Activated CD8-positive, alpha-beta memory T cell treated with anti-CD3 and anti-CD28 coated beads, Interleukin-2, amount 50 U/mL, for 48 hours (primary cell): ENCODE measurements around the gene PLK5.
"Not testable (repeated sequence)": the region's sequence is repeated elsewhere in the genome, so short reads cannot be mapped to it uniquely, and the experiment has no call there.

ENCODE experiments used
- DNase-seq: peaks from one replicate; pipeline ENCODE4 v3.0.0-alpha.2; 2020

The PLK5 gene

DNA sequence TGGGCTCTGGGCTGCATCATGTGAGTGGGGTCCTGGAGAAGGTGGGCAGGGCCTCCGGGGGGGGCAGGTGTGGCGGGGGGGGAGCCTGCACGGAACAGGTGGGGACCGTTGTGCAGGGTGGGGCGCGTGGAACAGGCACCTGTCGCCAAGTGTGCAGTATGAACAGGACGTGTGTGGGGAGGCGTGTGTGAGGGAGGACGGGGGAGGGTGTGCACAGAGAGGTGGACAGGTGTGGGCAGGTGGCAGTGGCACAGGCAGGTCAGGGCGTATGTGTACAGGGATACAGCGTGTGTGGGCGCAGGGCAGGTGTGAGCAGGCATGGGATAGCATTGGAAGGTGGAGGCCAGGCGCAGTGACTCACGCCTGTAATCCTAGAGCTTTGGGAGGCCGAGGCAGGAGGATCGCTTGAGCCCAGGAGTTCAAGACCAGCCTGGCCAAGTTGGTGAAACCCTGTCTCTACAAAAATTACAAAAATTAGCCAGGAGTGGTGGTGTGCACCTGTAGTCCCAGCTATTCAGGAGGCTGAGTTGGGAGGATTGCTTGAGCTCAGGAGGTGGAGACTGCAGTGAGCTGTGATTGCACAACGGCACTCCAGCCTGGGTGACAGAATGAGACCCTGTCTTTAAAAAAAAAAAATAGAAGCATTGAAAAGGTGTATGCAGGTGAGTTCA is 3.2 kb downstream of the PLK5 start:
- no peak for DNase-seq

DNA sequence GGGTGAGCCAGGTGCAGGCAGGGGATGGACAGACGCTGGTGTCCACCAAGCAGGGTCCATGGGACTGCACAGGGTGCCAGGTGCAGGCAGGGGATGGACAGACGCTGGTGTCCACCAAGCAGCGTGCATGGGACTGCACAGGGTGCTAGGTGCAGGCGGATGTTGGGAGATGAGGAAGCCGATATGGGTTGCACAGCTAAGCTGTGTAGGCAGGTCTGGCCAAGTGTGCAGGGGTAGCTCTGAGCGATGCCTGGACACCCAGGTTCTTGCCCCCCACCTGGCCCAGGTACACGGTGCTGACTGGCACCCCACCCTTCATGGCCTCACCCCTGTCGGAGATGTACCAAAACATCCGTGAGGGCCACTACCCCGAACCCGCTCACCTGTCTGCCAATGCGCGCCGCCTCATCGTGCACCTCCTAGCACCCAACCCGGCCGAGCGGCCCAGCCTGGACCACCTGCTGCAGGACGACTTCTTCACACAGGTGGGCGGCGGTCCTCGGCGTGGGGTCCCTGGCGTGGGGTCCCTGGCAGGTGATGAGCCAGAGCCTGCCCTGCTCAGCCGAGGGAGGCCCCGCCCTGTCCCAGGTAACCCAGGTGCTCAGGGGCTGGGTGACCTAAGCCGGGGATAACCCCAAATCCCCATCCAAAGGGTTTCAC is 3.9 kb downstream of the PLK5 start:
- DNase-seq = no peak

DNA sequence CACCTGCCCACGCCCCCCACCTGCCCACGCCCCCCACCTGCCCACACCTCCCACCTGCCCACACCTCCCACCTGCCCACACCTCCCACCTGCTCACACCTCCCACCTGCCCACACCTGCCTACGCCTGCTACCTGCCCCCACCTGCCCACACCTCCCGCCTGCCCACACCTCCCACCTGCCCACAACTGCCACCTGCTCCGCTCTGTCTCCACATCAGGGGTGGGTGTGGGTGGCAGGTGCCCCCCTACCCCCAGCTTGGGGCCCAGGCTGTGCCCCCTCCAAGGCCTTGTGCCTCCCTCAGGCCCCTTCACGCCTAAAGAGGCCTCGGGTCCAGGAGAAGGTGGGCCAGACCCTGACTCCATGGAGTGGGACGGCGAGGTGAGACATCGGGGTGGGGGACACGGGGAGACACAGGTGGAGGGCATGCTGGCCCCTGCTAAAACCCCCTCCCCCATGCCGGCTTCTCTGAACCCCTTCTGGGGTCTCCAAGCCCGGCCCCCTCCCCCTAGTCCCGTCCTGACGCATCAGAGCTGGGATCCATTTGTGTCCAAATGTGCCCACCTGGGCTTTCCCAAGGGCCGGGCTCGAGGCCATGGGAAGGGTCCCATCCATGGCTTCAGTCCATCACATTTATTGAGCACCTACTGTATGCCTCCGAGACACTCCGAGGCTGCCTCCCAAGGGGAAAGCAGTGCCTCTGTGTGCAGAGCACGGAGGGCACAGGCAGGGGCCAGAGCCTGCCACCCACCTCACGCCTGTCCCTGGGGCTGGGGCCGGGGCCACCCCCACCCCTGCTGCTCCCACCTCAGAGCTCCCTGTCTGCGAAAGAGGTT is 4.9 kb downstream of the PLK5 start:
- DNase-seq = no peak

DNA sequence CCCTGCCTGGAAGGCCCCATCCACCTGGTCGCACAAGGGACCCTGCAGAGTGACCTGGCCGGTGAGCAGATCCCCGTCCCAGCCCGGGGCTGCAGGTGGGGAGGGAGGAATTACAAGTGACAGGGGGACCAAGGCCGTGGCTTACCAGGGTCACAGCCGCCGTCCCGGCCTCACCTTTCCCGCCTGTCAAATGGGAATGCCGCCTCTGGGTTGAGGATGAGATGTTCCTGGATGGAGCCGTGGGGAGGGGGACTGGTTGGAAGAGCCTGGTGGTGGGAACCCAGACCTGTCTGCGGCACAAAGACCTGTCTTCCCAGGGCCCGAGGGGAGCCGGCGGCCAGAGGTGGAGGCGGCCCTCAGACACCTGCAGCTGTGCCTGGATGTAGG is 5.5 kb downstream of the PLK5 start:
- DNase-seq = no peak

DNA sequence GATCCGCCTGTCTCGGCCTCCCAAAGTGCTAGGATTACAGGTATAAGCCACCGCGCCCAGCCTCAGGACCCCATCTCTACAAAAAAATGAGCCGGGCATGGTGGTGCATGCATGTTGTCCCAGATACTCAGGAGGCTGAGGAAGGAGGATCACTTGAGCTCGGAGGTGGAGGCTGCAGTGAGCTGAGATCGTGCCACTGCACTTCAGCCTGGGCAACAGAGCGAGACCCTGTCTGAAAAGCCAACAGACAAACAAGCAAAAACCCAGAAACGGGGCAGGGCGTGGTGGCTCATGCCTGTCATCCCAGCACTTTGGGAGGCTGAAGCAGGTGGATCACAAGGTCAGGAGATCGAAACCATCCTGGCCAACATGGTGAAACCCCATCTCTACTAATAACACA is 7.0 kb downstream of the PLK5 start:
- not testable (repeated sequence) for DNase-seq

DNA sequence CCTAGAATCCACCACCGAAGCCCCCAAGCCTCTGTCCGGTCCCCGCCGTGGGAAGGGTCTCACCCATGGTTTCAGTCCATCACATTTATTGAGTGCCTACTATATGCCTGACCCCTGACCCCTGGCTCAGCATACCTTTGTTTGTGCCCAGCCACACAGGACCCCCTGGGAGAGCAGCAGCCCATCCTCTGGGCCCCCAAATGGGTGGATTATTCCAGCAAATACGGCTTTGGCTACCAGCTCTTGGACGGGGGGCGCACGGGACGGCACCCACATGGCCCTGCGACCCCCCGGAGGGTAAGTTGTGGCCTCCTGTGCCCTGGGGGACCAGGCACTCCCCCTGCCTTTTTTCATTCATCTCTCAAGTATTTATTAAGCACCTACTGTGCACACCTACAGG is 7.7 kb downstream of the PLK5 start:
- no peak for DNase-seq

DNA sequence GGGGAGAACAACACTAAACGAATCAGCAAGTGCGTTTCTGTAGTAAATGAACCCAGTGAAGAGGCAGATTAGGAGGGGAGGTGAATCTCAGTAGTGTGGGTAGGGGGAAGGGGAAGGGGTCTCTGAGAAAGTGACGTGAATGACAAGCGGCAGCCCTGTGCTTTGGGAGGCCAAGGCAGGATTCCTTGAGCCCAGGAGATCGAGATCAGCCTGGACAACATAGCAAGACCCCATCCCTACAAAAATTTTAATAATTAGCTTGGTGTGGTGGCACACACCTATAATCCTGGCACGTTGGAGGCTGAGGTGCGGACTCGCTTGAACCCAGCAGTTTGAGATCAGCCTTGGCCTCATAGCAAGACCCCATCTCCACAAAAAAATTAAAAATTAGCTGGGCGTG is 8.1 kb downstream of the PLK5 start:
- DNase-seq = no peak

DNA sequence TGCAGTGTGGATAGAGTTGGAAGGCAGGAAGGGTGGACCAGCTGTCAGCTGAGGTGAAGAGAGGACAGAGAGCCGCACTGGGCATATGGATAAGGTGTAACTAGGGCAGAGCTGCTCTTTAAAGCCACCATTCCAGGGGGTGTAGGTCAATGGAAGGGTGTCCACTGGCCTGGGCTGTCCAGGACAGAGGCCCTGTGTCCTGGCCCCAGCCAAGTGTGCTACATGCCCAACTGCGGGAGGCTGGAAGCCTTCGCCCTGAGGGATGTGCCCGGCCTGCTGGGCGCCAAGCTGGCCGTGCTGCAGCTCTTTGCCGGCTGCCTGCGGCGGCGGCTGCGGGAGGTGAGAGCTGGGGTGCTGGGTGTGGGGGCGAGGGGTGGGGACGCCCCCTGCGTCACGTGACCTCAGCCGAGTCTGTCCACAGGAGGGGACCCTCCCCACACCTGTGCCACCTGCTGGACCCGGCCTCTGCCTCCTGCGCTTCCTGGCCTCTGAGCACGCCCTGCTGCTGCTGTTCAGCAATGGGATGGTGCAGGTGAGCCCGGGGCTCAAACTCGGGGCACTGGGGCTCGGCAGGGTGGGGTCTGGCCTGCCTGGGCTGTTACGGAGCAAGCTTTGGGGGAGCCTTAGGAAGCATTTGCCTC is 9.8 kb downstream of the PLK5 start:
- no peak for DNase-seq

DNA sequence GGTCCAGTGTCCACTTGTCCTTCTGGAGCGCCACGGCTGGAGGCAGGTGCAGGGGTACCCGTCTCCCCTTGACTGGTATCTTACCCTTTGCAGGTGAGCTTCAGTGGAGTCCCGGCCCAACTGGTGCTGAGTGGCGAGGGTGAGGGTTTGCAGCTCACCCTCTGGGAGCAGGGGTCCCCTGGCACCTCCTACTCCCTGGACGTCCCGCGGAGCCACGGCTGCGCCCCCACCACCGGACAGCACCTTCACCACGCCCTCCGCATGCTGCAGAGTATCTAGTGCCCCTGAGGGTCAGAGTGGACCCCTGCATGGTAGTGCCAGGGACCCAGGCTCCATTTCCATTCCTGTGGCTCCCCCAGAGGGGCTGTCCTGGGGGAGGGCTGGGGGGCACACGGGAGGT is 11.1 kb downstream of the PLK5 start:
- no peak for DNase-seq

DNA sequence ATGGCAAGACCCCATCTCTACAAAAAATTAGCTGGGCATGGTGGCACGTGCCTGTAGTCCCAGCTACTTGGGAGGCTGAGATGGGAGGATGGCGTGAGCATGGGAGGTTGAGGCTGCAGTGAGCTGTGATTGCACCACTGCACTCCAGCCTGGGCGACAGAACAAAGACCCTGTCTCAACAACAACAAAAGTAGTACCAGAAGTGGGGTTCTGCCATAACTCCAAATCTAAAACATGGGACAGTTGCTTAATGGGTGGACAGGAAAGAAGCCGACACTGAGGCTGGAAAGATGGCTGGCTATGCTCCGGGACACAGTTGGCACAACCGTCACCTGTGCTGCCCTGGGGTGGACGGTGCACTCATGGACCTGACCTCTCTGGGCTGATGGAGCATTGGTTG is 11.8 kb downstream of the PLK5 start:
- not testable (repeated sequence) for DNase-seq

DNA sequence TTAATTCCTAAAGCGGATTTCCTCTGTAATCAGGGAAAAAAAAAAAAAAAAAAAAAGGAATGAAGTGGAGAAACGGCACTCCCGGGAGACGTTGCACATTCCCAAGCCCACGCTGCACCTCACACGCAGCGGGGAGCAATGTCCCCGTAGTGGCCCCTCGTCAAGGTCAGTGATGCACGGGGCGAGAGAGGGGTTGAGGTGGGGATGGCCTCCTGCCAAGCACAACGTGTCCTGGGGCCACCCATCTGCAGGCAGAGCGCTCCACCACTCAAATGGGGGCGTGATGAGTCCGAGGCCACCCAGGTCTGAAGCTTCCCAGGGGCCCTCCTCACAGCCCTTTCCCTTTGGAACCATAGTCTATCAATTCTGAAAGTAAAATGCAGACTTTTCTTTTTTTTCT is 15.1 kb downstream of the PLK5 start:
- no peak for DNase-seq

DNA sequence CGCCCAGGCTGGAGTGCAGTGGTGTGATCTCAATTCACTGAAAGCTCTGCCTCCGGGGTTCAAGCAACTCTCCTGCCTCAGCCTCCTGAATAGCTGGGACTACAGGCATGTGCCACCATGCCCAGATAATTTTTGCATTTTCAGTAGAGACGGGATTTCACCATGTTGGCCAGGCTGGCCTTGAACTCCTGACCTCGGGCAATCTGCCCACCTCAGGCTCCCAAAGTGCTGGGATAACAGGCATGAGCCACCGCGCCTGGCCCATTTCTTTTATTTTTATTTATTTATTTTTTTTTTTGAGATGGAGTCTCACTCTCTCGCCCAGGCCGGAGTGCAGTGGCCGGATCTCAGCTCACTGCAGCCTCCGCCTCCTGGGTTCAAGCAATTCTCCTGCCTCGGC is 15.9 kb downstream of the PLK5 start:
- DNase-seq = not testable (repeated sequence)

DNA sequence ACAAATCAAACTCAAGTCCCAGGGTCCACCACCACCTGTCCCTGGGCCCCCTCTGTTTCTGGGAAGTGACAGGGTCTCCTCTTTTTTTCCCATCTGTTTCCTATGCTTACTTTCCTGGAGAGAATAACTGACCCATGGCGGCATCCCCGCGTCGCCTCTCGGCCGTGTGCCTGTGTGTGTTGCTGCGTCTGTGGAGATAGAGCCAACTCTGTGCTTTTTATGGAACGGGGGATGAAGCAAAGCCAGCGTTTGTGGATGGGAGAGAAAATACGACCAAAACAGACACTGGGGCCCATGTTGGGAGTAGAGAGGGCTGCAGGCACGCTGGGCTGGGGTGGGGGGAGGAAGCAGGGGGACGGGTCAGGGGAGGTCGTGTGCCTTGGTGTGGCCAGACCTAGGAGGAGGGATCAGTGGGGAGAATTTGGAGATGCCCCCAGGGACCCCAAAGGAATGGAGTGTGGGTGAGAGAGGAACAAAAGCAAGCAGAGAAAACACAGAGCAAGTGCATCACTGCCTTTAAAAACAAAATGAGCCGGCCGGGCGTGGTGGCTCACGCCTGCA is 16.6 kb downstream of the PLK5 start:
- DNase-seq = no peak

DNA sequence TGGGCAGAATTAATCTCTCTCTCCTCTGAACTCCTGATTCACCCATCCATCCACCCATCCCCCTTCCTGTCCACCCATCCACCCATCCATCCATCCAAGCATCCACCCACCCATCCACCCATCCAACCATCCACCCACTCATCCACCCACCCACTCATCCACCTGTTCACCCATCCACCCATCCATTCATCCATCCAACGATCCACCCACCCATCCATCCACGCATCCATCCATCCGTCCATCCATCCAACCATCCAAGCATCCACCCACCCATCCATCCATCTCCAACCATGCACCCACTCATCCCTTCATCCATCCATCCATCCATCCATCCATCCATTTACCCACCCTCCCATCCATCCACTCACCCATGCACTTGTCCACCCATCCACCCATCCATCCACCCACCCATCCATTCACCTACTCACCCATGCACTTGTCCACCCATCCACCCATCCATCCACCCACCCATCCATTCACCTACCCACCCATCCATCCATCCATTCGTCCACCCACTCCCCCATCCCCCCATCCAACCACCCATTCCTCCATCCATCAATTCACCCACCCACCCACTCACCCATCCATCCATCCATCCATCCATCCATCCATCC is 25.6 kb downstream of the PLK5 start:
- DNase-seq = no peak

DNA sequence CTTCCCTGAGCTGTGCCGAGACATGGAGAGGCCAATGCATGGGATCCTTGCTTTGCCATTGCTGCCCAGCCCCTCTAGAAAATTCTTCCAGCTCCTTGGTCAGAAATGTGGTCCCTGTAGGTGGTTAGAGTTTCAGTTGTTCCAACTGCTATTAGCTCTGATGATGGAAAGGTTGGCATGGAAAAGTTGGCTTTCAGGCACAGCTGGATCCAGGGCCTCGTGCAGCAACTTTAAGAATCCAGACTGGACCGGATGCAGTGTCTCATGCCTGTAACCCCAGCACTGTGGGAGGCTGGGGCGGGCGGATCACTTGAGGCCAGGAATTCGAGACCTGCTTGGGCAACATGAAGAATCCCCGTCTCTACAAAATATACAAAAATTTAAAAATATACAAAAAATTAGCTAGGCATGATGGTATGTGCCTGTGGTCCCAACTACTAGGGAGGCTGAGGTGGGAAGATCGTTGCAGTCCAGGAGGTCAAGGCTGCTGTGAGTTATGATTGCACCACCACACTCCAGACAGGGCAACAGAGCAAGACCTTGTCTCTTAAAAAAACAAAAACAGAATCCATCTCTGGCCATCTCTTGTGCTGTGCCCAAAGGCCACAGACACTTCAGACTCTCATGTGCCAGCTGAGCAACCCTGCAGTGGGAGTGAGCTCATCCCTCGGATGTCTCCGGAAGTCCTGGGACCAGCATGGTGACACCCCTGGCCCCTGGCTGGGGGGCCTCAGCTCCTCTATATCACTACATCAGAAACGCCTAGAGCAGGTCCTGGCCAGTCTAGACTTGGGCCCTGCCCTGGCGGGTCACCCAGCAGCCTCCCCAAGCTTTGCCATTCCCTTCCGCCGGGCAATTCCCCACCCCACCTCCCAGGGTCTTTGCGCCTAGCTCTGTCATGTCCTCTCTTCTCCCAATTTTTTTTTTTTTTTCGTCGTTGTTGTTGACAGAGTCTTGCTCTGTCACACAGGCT is 27.5 kb downstream of the PLK5 start:
- DNase-seq = no peak

DNA sequence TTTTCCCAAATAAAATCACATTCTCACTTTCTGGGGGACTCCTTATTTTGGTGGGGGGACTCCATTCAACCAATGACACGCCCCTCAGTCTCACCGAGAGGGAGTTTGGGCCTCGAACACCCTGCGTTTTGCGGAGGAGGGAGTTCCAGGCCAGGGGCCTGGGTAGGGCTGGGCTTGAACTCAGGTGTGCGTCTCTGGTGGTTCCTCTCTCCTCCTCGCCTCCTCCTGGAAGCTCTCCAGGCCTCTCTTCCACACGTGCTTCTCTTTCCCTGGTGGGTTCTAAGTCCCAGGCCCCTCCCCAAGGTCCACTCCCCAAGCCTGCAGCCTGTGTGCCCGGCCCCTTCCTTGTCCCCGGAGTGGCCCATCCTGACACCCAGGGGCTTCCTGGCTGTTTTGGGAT is 29.5 kb downstream of the PLK5 start:
- DNase-seq = no peak

DNA sequence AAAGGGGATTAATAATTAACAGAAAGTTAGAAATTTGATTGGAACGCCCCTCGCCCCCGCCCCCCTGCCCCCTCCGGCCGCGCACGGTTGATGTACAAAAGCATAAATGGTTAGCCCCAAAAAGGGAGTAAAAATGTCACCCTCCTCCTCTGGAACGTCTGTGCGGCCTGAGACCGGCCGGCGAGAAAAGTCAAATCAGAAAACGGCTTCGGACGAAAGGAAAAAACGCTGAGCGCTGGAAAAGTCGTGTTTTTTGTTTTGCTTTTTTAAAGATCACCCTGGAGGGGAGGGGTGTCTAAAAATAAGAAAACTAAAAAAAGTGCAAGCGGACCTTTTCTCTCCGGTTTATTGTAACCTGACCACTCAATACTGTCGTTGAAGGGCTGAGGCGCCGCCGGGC is 31.1 kb downstream of the PLK5 start:
- no peak for DNase-seq

DNA sequence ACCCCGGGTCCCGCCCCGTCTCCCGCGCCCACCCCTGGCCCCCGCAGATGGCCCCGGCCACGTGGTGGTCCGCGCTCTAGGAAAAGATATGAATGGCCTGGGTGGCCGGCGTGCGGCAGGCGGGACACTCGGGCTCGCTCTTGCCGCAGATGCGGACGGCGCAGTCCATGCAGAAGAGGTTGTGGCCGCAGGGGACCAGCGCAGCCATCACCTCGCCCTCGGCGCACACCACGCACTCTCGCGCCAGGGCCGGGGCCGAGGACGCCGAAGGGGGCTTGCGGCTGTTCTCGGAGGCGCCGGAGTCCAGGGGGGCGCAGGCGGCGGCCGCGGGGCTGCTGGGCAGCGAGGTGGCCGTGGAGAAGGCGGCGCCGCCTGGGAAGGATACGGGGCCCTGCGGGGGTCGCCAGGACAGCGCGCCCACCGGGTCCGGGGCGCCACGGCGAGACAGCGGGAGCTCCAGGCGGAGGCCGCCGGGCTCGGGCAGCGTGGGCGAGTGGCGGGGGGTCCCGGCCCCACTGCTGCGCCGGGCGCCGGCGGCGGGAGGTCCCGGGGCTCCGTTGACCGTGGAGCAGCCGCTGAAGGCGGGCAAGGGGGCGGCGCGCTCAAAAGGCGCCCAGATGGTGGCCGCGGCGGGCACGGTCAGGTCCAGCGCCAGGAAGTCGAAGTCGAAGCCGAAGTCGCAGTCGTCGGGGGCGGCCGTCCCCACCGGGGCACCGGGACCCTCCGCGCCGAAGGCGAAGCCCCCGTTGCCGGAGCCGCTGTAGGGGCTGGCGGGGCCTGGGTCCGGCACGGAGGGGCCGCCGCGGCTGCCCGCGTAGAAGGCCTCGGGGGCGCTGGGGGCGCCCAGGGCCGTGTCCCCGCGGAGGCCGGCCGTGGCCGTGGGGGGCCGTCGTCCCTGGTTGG is 31.9 kb downstream of the PLK5 start:
- DNase-seq = no peak

DNA sequence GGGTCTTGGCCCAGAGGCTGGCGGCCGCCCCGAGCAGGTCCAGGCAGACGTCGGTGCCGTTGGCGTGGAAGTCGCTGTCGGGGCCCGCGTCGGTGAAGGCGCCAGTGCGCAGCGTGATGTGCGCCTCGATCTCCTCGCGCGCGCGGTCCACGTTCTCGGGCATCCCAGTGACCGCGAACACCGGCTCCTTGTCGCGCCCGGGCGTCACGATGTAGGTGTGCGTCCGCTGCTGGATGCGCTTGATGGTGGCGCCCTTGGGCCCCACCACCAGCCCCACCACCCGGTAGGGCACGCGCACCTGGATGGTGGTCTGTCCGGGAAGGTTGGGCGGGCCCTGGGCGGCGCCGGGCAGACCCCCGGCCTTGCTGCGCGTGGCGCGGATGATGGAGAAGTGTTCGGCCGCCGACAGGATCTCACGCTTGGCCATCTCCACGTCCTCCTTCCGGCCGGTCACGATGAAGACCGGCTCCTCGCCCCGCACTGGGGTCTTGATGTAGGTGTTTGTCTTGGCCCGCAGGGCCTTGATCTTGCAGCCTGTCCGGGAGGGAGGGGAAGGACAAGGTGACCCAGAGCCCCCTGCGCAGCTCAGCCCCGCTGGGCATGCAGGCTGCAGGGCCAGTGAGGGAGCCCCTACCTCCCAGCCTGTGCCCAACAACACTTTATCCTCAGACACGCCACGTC is 32.7 kb downstream of the PLK5 start:
- no peak for DNase-seq

DNA sequence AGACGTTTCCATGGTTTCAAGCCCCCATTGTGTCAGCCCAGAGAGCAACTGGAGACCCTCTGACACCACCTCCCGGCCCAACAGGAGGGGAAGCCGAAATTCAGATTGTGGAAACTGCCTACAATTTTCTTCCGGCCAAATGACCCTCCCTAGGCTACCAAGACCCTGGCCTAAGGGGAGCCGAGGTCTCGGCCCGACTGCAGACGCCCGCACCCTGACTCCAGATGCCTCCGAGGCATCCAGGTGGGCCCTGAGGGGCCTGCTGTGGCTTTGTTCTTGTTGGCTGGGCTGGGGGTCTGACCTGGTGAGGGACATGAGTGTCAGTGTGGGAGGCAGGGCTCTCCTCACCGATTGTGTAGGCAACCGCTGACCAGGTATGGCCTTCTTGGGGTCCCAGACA is 34.7 kb downstream of the PLK5 start:
- DNase-seq = no peak
